Right ventricle myocardium inferior (tissue), 1 donor: ENCODE data around the gene PFN2. TPM values are rescaled to one million over a fixed set of nuclear protein-coding genes. Genes with fewer than 3 reads are reported as not detected.
"Not testable (repeated sequence)": the region's sequence is repeated elsewhere in the genome, so short reads cannot be mapped to it uniquely, and the experiment has no call there.

Experiments
- ATAC-seq: fragments of 200-7000 bp; cut with Tn5 transposase; one replicate; pipeline ENCODE4 v1.9.1; 2020; ENCODE audit warnings: mild to moderate bottlenecking, moderate library complexity
- DNase-seq: peaks from one replicate; pipeline ENCODE4 v3.0.0; 2021; ENCODE audit errors: missing footprints
- intact Hi-C: fragments of 100-400 bp; cut with DNase I; formaldehyde crosslinking; loops from one replicate; pipeline ENCODE4 v1.11.0; 2022
- total RNA-seq: library from RNA; stranded (reverse); fragmentation: NEBNext Ultra II Directional; extraction: Animal tissue kit (Norgen Biotek cat#: 25700); gene quantifications from one replicate; pipeline ENCODE4 v1.2.1, GENCODE V29; 2021
- donor health status: DM: no; HTN: yes; CAD: no; lungs with severe emphysema.

The PFN2 gene
- total RNA-seq, 1 donor from 2014 or later: 71.2 TPM

GRCh38 chr3:149969940-149970715, 567 bp downstream of the PFN2 start:
- intact Hi-C loops: loop anchor here (1.0 to 10.0 kb wide), 3 partner anchors 197 to 525 kb away; no protein-coding TSS in a partner anchor
- DNase-seq (peak; percentile 89), ATAC-seq (peak; percentile 74)

- intact Hi-C loops: loop anchor here (1.0 to 10.0 kb wide), 2 partner anchors 215 to 525 kb away; no protein-coding TSS in a partner anchor
- ATAC-seq (peak; percentile 49), DNase-seq (no peak)
Observed at GRCh38 chr3:149969110-149969939, 1.4 kb downstream of the PFN2 start.

GRCh38 chr3:149968216-149968615, 2.5 kb downstream of the PFN2 start:
- DNase-seq (no peak), ATAC-seq (no peak)
- intact Hi-C loops: loop anchor here (10.0 kb wide), 1 partner anchor 527 kb away; no protein-coding TSS in a partner anchor

- DNase-seq (no peak), ATAC-seq (no peak)
- intact Hi-C loops: loop anchor here (1.0 to 10.0 kb wide), 2 partner anchors 255 to 528 kb away; no protein-coding TSS in a partner anchor
Observed at GRCh38 chr3:149967086-149967685, 3.5 kb downstream of the PFN2 start.

GRCh38 chr3:149965278-149965677, 5.4 kb downstream of the PFN2 start:
- intact Hi-C loops: loop anchor here (10.0 kb wide), 1 partner anchor 530 kb away; no protein-coding TSS in a partner anchor
- DNase-seq (no peak), ATAC-seq (no peak)

GRCh38 chr3:149964291-149964690, 6.4 kb downstream of the PFN2 start:
- DNase-seq (no peak), ATAC-seq (no peak)
- intact Hi-C loops: loop anchor here (10.0 kb wide), 1 partner anchor 531 kb away; no protein-coding TSS in a partner anchor

GRCh38 chr3:149963485-149963884, 7.2 kb downstream of the PFN2 start:
- no peak for DNase-seq
- no peak for ATAC-seq
- intact Hi-C loops: loop anchor here (10.0 kb wide), 1 partner anchor 531 kb away; no protein-coding TSS in a partner anchor

- ATAC-seq: no peak
- intact Hi-C loops: no loop called here
- DNase-seq: no peak
Observed at GRCh38 chr3:149959443-149959842, 11.3 kb downstream of the PFN2 start.

- ATAC-seq (no peak), DNase-seq (no peak)
- intact Hi-C loops: no loop called here
Observed at GRCh38 chr3:149958171-149958796, 12.4 kb downstream of the PFN2 start.

- intact Hi-C loops: no loop called here
- ATAC-seq (no peak), DNase-seq (no peak)
Observed at GRCh38 chr3:149957361-149958125, 13.2 kb downstream of the PFN2 start.

GRCh38 chr3:149955449-149955848, 15.2 kb downstream of the PFN2 start:
- intact Hi-C loops: no loop called here
- ATAC-seq (no peak), DNase-seq (no peak)

GRCh38 chr3:149954812-149955211, 15.9 kb downstream of the PFN2 start:
- intact Hi-C loops: no loop called here
- DNase-seq (no peak), ATAC-seq (no peak)

GRCh38 chr3:149949181-149949580, 21.5 kb downstream of the PFN2 start:
- no peak for ATAC-seq
- intact Hi-C loops: no loop called here
- DNase-seq: no peak

- intact Hi-C loops: no loop called here
- ATAC-seq (no peak), DNase-seq (no peak)
Observed at GRCh38 chr3:149947231-149947630, 23.5 kb downstream of the PFN2 start.

- DNase-seq, intact Hi-C loops, ATAC-seq: not testable (repeated sequence)
Observed at GRCh38 chr3:149943966-149944365, 26.7 kb downstream of the PFN2 start.

- intact Hi-C loops: no loop called here
Observed at GRCh38 chr3:149942409-149942808, 28.3 kb downstream of the PFN2 start.

GRCh38 chr3:149941946-149942345, 28.7 kb downstream of the PFN2 start:
- no peak for DNase-seq
- ATAC-seq: no peak
- intact Hi-C loops: no loop called here

More at GRCh38 chr3:149942409-149942808, 28.3 kb downstream of the PFN2 start:
- DNase-seq (no peak), ATAC-seq (no peak)

GRCh38 chr3:149941186-149941585, 29.5 kb downstream of the PFN2 start:
- DNase-seq (no peak), ATAC-seq (no peak)
- intact Hi-C loops: no loop called here
